H1 (cell line): Measurements from ENCODE around the gene STPG1. TPM values are rescaled to one million over a fixed set of nuclear protein-coding genes. Genes with fewer than 3 reads are reported as not detected.

Experiments used
- CTCF ChIA-PET: fragments of 300-600 bp; sonication (Branson Sonifier 250); formaldehyde crosslinking; loops from one replicate; lab custom pipeline; 2021; ENCODE audit not compliant: partially characterized antibody; lab: Charles Lee
- POLR2A ChIA-PET: fragments of 300-600 bp; sonication (Branson Sonifier 250); formaldehyde crosslinking; loops from one replicate; lab custom pipeline; 2021; ENCODE audit warnings: inconsistent platforms; ENCODE audit not compliant: partially characterized antibody; lab: Charles Lee
- DNase-seq, 2 experiments: peaks; one replicate each; pipeline versions ENCODE4 v3.0.0 to v3.0.0-alpha.2; 2010 to 2022; ENCODE audit warnings: low spot score in 2 of 2, low read depth in 1 of 2, mixed read lengths in 1 of 2
- FAIRE-seq: peaks from 2 replicates; lab custom pipeline; 2011; peaks lifted over from hg19 to GRCh38; lab: Jason Lieb, UNC
- H2AFZ ChIP-seq: 2 replicates; pipeline ENCODE4 v1.8.1; 2012; ENCODE audit warnings: low read length, inconsistent platforms
- H2AK5ac ChIP-seq: 2 replicates; pipeline ENCODE4 v1.6.1; 2013; ENCODE audit warnings: low read depth, low read length
- H2BK120ac ChIP-seq: replicated peaks from 2 replicates; pipeline ENCODE3; 2013; ENCODE audit warnings: low read depth, low read length, inconsistent platforms
- H2BK12ac ChIP-seq: 2 replicates; pipeline ENCODE4 v1.6.1; 2013; ENCODE audit warnings: low read depth, low read length
- H2BK15ac ChIP-seq: 2 replicates; pipeline ENCODE4 v1.6.1; 2013; ENCODE audit warnings: low read length
- H2BK20ac ChIP-seq: 2 replicates; pipeline ENCODE4 v1.6.1; 2013; ENCODE audit warnings: low read length
- H2BK5ac ChIP-seq: 2 replicates; pipeline ENCODE4 v1.6.1; 2013; ENCODE audit warnings: low read depth, low read length
- H3K14ac ChIP-seq: 2 replicates; pipeline ENCODE4 v1.6.1; 2013; ENCODE audit warnings: inconsistent platforms; ENCODE audit not compliant: insufficient read length
- H3K18ac ChIP-seq: 2 replicates; pipeline ENCODE4 v1.6.1; 2013; ENCODE audit warnings: low read length; ENCODE audit errors: extremely low read depth
- H3K23ac ChIP-seq: 2 replicates; pipeline ENCODE4 v1.6.1; 2013; ENCODE audit warnings: inconsistent platforms; ENCODE audit not compliant: insufficient read length
- H3K23me2 ChIP-seq: 2 replicates; pipeline ENCODE4 v1.6.1; 2013; ENCODE audit warnings: low read depth, low read length
- H3K27ac ChIP-seq: 2 replicates; pipeline ENCODE4 v1.6.1; 2011; ENCODE audit warnings: low read depth, low read length, inconsistent platforms
- H3K27me3 ChIP-seq, 4 experiments: replicated peaks in 1 of 4; 1 replicate in 1 of 4; 2 replicates in 3 of 4; pipeline versions ENCODE4 v1.6.1 to v1.8.1; 2011 to 2013; ENCODE audit warnings: low read length in 3 of 4, mild to moderate bottlenecking in 3 of 4, inconsistent platforms in 2 of 4, mixed read lengths in 2 of 4, moderate library complexity in 1 of 4; ENCODE audit not compliant: control insufficient read depth in 3 of 4, insufficient read depth in 3 of 4; ENCODE audit errors: extremely low read depth in 1 of 4
- H3K36me3 ChIP-seq, 4 experiments: 2 replicates each; pipeline versions ENCODE4 v1.6.1 to v1.8.1; 2011 to 2013; ENCODE audit warnings: mild to moderate bottlenecking in 4 of 4, low read length in 3 of 4, moderate library complexity in 2 of 4, control low read depth in 1 of 4, inconsistent platforms in 1 of 4; ENCODE audit not compliant: insufficient read depth in 4 of 4, control insufficient read depth in 2 of 4
- H3K4ac ChIP-seq: replicated peaks from 2 replicates; pipeline ENCODE3; 2013; ENCODE audit warnings: low read length, low read depth, mixed read lengths, inconsistent platforms; ENCODE audit not compliant: insufficient read length
- H3K4me1 ChIP-seq, 4 experiments: replicated peaks in 1 of 4; 1 replicate in 1 of 4; 2 replicates in 3 of 4; pipeline versions ENCODE4 v1.6.1 to v1.8.1; 2011 to 2013; ENCODE audit warnings: low read length in 3 of 4, inconsistent platforms in 2 of 4, mixed read lengths in 1 of 4; ENCODE audit not compliant: insufficient read depth in 4 of 4, control insufficient read depth in 3 of 4
- H3K4me2 ChIP-seq, 2 experiments: 2 replicates each; pipeline versions ENCODE4 v1.6.1 to v1.8.1; 2011 to 2013; ENCODE audit warnings: low read depth in 2 of 2, low read length in 2 of 2, control low read depth in 1 of 2, inconsistent platforms in 1 of 2, mild to moderate bottlenecking in 1 of 2; ENCODE audit not compliant: insufficient read depth in 1 of 2
- H3K4me3 ChIP-seq, 4 experiments: fragments of 200-600, 300-600 bp in 1 of 4; sonication (generic), shearing (Covaris generic), sonication (Bioruptor Twin) in 1 of 4; 2 replicates each; pipeline versions ENCODE4 v1.5.1 to v1.8.1; 2011 to 2016; ENCODE audit warnings: low read length in 4 of 4, low read depth in 3 of 4, control low read depth in 2 of 4, inconsistent platforms in 2 of 4, mild to moderate bottlenecking in 2 of 4, mixed read lengths in 1 of 4, moderate library complexity in 1 of 4; ENCODE audit not compliant: insufficient read depth in 2 of 4; ENCODE audit errors: extremely low read depth in 1 of 4
- H3K56ac ChIP-seq: replicated peaks from 2 replicates; pipeline ENCODE3; 2013; ENCODE audit warnings: low read depth, mild to moderate bottlenecking, mixed read lengths, low read length, inconsistent platforms; ENCODE audit not compliant: insufficient read length
- H3K79me1 ChIP-seq: 2 replicates; pipeline ENCODE4 v1.6.1; 2013; ENCODE audit warnings: low read depth, low read length, control low read depth
- H3K79me2 ChIP-seq, 2 experiments: 2 replicates each; pipeline versions ENCODE4 v1.6.1 to v1.8.1; 2012 to 2013; ENCODE audit warnings: low read length in 2 of 2, mild to moderate bottlenecking in 2 of 2, inconsistent platforms in 1 of 2; ENCODE audit not compliant: insufficient read depth in 2 of 2, control insufficient read depth in 1 of 2
- H3K9ac ChIP-seq, 4 experiments: replicated peaks in 1 of 4; 1 replicate in 1 of 4; 2 replicates in 3 of 4; pipeline versions ENCODE4 v1.6.1 to v1.8.1; 2011 to 2013; ENCODE audit warnings: low read depth in 3 of 4, low read length in 3 of 4, control low read depth in 2 of 4, mild to moderate bottlenecking in 2 of 4, moderate library complexity in 2 of 4, inconsistent platforms in 1 of 4; ENCODE audit errors: extremely low read depth in 1 of 4
- H3K9me3 ChIP-seq, 2 experiments: 2 replicates each; pipeline versions ENCODE4 v1.6.1 to v1.8.1; 2012 to 2013; ENCODE audit warnings: mild to moderate bottlenecking in 2 of 2, moderate library complexity in 2 of 2, control low read depth in 1 of 2, inconsistent platforms in 1 of 2, low read depth in 1 of 2, low read length in 1 of 2, mixed read lengths in 1 of 2; ENCODE audit not compliant: insufficient read depth in 2 of 2
- H4K20me1 ChIP-seq, 2 experiments: replicated peaks in 1 of 2; 2 replicates each; pipeline versions ENCODE3 to v1.8.1; 2011 to 2013; ENCODE audit warnings: inconsistent platforms in 2 of 2, low read length in 2 of 2, mild to moderate bottlenecking in 1 of 2; ENCODE audit not compliant: insufficient read depth in 2 of 2, control insufficient read depth in 1 of 2
- H4K5ac ChIP-seq: 2 replicates; pipeline ENCODE4 v1.6.1; 2013; ENCODE audit warnings: low read length, low read depth, mixed read lengths, inconsistent platforms; ENCODE audit not compliant: insufficient read length
- H4K8ac ChIP-seq: 2 replicates; pipeline ENCODE4 v1.8.0; 2013; ENCODE audit warnings: mild to moderate bottlenecking, moderate library complexity, low read length, inconsistent platforms; ENCODE audit not compliant: insufficient read depth; ENCODE audit errors: extremely low read depth
- H4K91ac ChIP-seq: replicated peaks from 2 replicates; pipeline ENCODE3; 2013; ENCODE audit warnings: low read length, mixed read lengths, inconsistent platforms; ENCODE audit not compliant: insufficient read length
- ATF2 ChIP-seq: IDR thresholded peaks from 2 replicates; pipeline ENCODE4 v1.6.1; 2012; ENCODE audit warnings: low read length, inconsistent platforms
- CBX8 ChIP-seq: fragments of 300-800, 300-1000 bp; sonication (generic); IDR thresholded peaks from 2 replicates; pipeline ENCODE4 v1.7.1; 2016; ENCODE audit warnings: low read depth, low read length, borderline replicate concordance
- CHD2 ChIP-seq: IDR thresholded peaks from 2 replicates; pipeline ENCODE4 v1.6.1; 2012; ENCODE audit warnings: low read length, improper control_type of control experiment
- KDM1A ChIP-seq: fragments of 200-600, 300-600 bp; sonication (generic); IDR thresholded peaks from 2 replicates; pipeline ENCODE4 v1.7.1; 2016; ENCODE audit warnings: mild to moderate bottlenecking, low read length, borderline replicate concordance
- RBBP5 ChIP-seq: IDR thresholded peaks from 2 replicates; pipeline ENCODE4 v1.7.1; 2012; ENCODE audit warnings: low read depth, mild to moderate bottlenecking, inconsistent platforms, low read length, moderate library complexity, borderline replicate concordance
- RFX5 ChIP-seq: IDR thresholded peaks from 2 replicates; pipeline ENCODE4 v1.6.1; 2011; ENCODE audit warnings: low read depth, low read length, improper control_type of control experiment, borderline replicate concordance
- SP2 ChIP-seq: IDR thresholded peaks from 2 replicates; pipeline ENCODE4 v1.6.1; 2012; ENCODE audit warnings: mild to moderate bottlenecking, low read length, inconsistent platforms
- SRF ChIP-seq: IDR thresholded peaks from 2 replicates; pipeline ENCODE4 v1.6.1; 2011; ENCODE audit warnings: mild to moderate bottlenecking, low read depth, low read length, moderate library complexity
- TCF12 ChIP-seq: IDR thresholded peaks from 2 replicates; pipeline ENCODE4 v1.6.1; 2011; ENCODE audit warnings: low read depth, mild to moderate bottlenecking, low read length
- TEAD4 ChIP-seq: IDR thresholded peaks from 2 replicates; pipeline ENCODE4 v1.6.1; 2012; ENCODE audit warnings: low read depth, low read length, inconsistent platforms, mixed read lengths
- ZNF274 ChIP-seq: IDR thresholded peaks from 2 replicates; pipeline ENCODE4 v1.7.0; 2012; ENCODE audit warnings: low read length, borderline replicate concordance; ENCODE audit errors: extremely low read depth
- WGBS, 2 experiments: shearing (Covaris generic) in 1 of 2; methylation state at CpG; one replicate each; pipeline versions ENCODE4 v1.1.6 to v1.1.7; 2013 to 2015; ENCODE audit warnings: low lambda C conversion rate in 2 of 2, mixed read lengths in 2 of 2, inconsistent platforms in 1 of 2, low coverage in 1 of 2, missing lambda C conversion rate in 1 of 2; ENCODE audit not compliant: insufficient replicate concordance in 2 of 2, insufficient coverage in 1 of 2, insufficient read length in 1 of 2; ENCODE audit errors: extremely low coverage in 1 of 2, missing lambda C conversion rate in 1 of 2; 5-methylcytosine and 5-hydroxymethylcytosine counted together
- polyA plus RNA-seq, 7 experiments: library from polyadenylated mRNA; depleted of rRNA in 3 of 7; stranded (reverse) in 5 of 7; unstranded in 2 of 7; fragments of >200 nt in 5 of 7; fragments of 200-250 nt in 2 of 7; gene quantifications; 1 replicate in 5 of 7; 2 replicates in 1 of 7; 4 replicates in 1 of 7; pipeline versions ENCODE4 v1.2.1 to v1.2.3, GENCODE V29; 2011 to 2013; ENCODE audit warnings: missing spikeins in 2 of 7, mixed read lengths in 2 of 7
- total RNA-seq: library from RNA; stranded (reverse); fragmentation: NEBNext Ultra II Directional; extraction: Animal tissue kit (Norgen Biotek cat#: 25700); gene quantifications from 2 replicates; pipeline ENCODE4 v1.2.1, GENCODE V29; 2021
- TF ChIP-seq, protein P1 (sequence below): IDR thresholded peaks from 2 replicates; pipeline ENCODE4 v1.6.1; 2011; ENCODE audit warnings: low read length, improper control_type of control experiment

STPG1 gene
- total and polyA plus RNA-seq, 2 of the 8 experiments (the other 6 are each of a cell fraction or from before 2014, with no cell fraction given), result 10.3 to 11.2 TPM

DNA sequence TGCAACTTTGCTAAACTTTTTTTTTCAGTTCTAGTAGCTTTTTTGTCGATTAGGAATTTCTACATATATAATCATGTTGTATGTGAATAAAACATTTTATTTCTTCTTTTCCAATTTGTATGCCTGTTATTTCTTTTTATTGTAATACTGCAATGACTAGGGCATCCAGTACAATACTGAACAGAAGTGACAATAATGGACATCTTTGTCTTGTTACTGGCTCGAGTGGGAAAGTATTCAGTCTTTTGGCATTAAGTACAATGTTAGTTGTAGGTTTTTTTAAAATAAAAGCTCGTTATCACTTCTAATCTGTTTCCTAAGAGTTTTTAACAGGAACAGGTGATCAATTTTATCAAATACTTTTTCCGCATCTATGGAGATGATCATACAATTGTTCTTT is 9.8 kb downstream of the STPG1 start:
- Histone ChIP-seq H2AK5ac (no peak overlapping the region), H3K23ac (no peak overlapping the region), H3K4me1 (no peaks in the 10 kb centered on the region), H3K23me2 (no peaks in the 10 kb centered on the region), H3K79me2 (no peaks in the 10 kb centered on the region), H3K18ac (no peak overlapping the region), H3K4me3 (no peak overlapping the region), H2AFZ (no peak overlapping the region), H3K4me2 (no peak overlapping the region), H3K56ac (no peak overlapping the region), H2BK5ac (no peak overlapping the region), H3K36me3 (peaks cover 0 to 5% (median 0%) of the 10 kb centered on the region in 4 experiments; a peak in 3 of 8 replicates), H2BK15ac (no peak overlapping the region), H3K27me3 (no peaks in the 10 kb centered on the region), H2BK120ac (no peak overlapping the region), H4K20me1 (no peaks in the 10 kb centered on the region), H3K9ac (no peak overlapping the region), H3K27ac (no peak overlapping the region), H4K5ac (no peak overlapping the region), H4K8ac (no peak overlapping the region), H3K9me3 (no peaks in the 10 kb centered on the region), H2BK12ac (no peak overlapping the region), H4K91ac (no peak overlapping the region), H3K14ac (no peak overlapping the region), H3K4ac (no peak overlapping the region), H2BK20ac (no peak overlapping the region), H3K79me1 (no peaks in the 10 kb centered on the region)
- 93% methylated on average over 4 of the region's 4 CpGs; no CpG with 5 or more reads in 1 of the 2 experiments for WGBS, 2 experiments
- FAIRE-seq (no peak), DNase-seq (no peak)
- ChIA-PET CTCF (interaction anchor here (1.3 to 6.1 kb wide), 5 partner anchors 11 to 204 kb away, joined by 3 to 45 read pairs (median 4); partner anchors contain the start of gene NIPAL3), POLR2A (interaction anchor here (0.7 to 2.1 kb wide), 3 partner anchors 9 to 35 kb away, joined by 3 to 7 read pairs (median 3); partner anchors contain the start of genes NIPAL3 and STPG1)
- TF ChIP-seq SP2, result no peak
- TF ChIP-seq ZNF274, result no peak
- TF ChIP-seq KDM1A, result no peak
- TF ChIP-seq SRF, result no peak
- no peak for TF ChIP-seq RFX5
- TF ChIP-seq, protein P1, sequence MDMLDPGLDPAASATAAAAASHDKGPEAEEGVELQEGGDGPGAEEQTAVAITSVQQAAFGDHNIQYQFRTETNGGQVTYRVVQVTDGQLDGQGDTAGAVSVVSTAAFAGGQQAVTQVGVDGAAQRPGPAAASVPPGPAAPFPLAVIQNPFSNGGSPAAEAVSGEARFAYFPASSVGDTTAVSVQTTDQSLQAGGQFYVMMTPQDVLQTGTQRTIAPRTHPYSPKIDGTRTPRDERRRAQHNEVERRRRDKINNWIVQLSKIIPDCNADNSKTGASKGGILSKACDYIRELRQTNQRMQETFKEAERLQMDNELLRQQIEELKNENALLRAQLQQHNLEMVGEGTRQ, result no peak
- no peak for TF ChIP-seq CHD2
- no peak for TF ChIP-seq TEAD4
- TF ChIP-seq ATF2, result no peak
- no peak for TF ChIP-seq TCF12
- TF ChIP-seq CBX8, result no peak
- no peak for TF ChIP-seq RBBP5
